ENCODE measurements around the gene CRYBA4.

- TF ChIP-seq CTCF (optimal IDR thresholded peaks at IDR 0.05 in 1 of 3, IDR thresholded peaks at IDR 0.05 in 1 of 3, conservative IDR thresholded peaks at IDR 0.05 in 1 of 3; ENCODE audit: extremely low read depth in 1 of 3, insufficient read depth in 2 of 3, low read length in 3 of 3) = no peak
- no peak for TF ChIP-seq EZH2 (IDR thresholded peaks at IDR 0.05; ENCODE audit: low read length)
Observed at GRCh38 chr22:26601726-26602125, 20.0 kb upstream of the CRYBA4 start.
